HL-60 (cell line): ENCODE data around the gene ATXN7L3.

ENCODE experiments used
- REST ChIP-seq: IDR thresholded peaks from 2 replicates; pipeline ENCODE4 v1.6.1; 2012; ENCODE audit warnings: low read depth; ENCODE audit not compliant: insufficient replicate concordance
- TF ChIP-seq, protein P1 (sequence below): IDR thresholded peaks from one replicate; pipeline ENCODE4 v1.5.1; 2011; ENCODE audit warnings: low read length, control low read depth, inconsistent platforms; ENCODE audit not compliant: insufficient read depth

DNA sequence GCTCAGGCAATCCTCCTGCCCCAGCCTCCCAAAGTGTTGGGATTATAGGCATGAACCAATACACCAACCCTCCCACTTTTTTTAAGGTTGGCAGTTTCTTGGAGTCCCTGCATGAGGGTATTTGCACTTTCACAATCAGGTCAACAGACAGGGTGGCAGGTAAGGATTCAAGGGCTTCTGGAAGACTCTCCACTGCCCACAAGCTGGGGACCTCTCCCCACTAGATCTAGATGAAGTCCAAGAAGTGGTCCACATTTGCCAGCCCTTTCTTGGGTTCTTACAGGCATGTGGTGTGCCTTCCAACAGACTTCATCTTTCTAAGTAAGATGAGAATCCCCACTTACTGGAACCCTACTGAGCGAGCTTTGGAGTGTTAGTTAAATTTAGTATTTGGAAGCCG, 25.3 kb downstream of the ATXN7L3 start:
- TF ChIP-seq, protein P1, sequence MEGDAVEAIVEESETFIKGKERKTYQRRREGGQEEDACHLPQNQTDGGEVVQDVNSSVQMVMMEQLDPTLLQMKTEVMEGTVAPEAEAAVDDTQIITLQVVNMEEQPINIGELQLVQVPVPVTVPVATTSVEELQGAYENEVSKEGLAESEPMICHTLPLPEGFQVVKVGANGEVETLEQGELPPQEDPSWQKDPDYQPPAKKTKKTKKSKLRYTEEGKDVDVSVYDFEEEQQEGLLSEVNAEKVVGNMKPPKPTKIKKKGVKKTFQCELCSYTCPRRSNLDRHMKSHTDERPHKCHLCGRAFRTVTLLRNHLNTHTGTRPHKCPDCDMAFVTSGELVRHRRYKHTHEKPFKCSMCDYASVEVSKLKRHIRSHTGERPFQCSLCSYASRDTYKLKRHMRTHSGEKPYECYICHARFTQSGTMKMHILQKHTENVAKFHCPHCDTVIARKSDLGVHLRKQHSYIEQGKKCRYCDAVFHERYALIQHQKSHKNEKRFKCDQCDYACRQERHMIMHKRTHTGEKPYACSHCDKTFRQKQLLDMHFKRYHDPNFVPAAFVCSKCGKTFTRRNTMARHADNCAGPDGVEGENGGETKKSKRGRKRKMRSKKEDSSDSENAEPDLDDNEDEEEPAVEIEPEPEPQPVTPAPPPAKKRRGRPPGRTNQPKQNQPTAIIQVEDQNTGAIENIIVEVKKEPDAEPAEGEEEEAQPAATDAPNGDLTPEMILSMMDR, result no peak
- TF ChIP-seq REST, result no peak
